Progenitor cell of endocrine pancreas (in vitro differentiated cells): ENCODE measurements around the gene TMEM140. TPM values are rescaled to one million over a fixed set of nuclear protein-coding genes. Genes with fewer than 3 reads are reported as not detected.
"Not testable (repeated sequence)": the region's sequence is repeated elsewhere in the genome, so short reads cannot be mapped to it uniquely, and the experiment has no call there.

Source experiments
- DNase-seq: peaks from one replicate; pipeline ENCODE4 v3.0.0; 2021; ENCODE audit warnings: low spot score; ENCODE audit not compliant: unreplicated experiment
- H3K27ac Mint-ChIP-seq: 2 replicates; pipeline ENCODE4 v1.8.0; 2021; ENCODE audit warnings: mild to moderate bottlenecking, moderate library complexity, mixed read lengths
- H3K27me3 Mint-ChIP-seq: 2 replicates; pipeline ENCODE4 v1.8.0; 2021; ENCODE audit warnings: mixed read lengths
- H3K36me3 Mint-ChIP-seq: 2 replicates; pipeline ENCODE4 v1.8.0; 2022; ENCODE audit warnings: mixed read lengths; ENCODE audit not compliant: insufficient read depth
- H3K4me1 Mint-ChIP-seq: 2 replicates; pipeline ENCODE4 v1.8.0; 2021; ENCODE audit warnings: low read depth, mixed read lengths
- H3K4me3 Mint-ChIP-seq: 2 replicates; pipeline ENCODE4 v1.8.0; 2021; ENCODE audit warnings: low read depth, mild to moderate bottlenecking, moderate library complexity, mixed read lengths
- H3K9me3 Mint-ChIP-seq: 2 replicates; pipeline ENCODE4 v1.8.0; 2021; ENCODE audit warnings: low read depth, mixed read lengths
- total RNA-seq: library from RNA; stranded (reverse); gene quantifications from 2 replicates; pipeline ENCODE4 v1.2.1, GENCODE V29; 2021
- TF ChIP-seq, protein P1 (sequence below): fragments of 200-600 bp; sonication (generic); IDR thresholded peaks from one replicate; pipeline ENCODE4 v1.5.0; 2021; ENCODE audit warnings: antibody characterized with exemption, mild to moderate bottlenecking; ENCODE audit not compliant: unreplicated experiment

The TMEM140 gene
- total RNA-seq, 1 donor from 2014 or later = 0.14 TPM

GRCh38 chr7:135109976-135110375 lies 37.9 kb upstream of the TMEM140 start:
- H3K4me1 Mint-ChIP-seq = peaks cover 6% of the 10 kb centered on the region
- H3K27me3 Mint-ChIP-seq = no peaks in the 10 kb centered on the region
- peaks cover 12% of the 10 kb centered on the region for H3K9me3 Mint-ChIP-seq
- no peak overlapping the region for H3K4me3 Mint-ChIP-seq
- no peaks in the 10 kb centered on the region for H3K36me3 Mint-ChIP-seq
- TF ChIP-seq, protein P1, sequence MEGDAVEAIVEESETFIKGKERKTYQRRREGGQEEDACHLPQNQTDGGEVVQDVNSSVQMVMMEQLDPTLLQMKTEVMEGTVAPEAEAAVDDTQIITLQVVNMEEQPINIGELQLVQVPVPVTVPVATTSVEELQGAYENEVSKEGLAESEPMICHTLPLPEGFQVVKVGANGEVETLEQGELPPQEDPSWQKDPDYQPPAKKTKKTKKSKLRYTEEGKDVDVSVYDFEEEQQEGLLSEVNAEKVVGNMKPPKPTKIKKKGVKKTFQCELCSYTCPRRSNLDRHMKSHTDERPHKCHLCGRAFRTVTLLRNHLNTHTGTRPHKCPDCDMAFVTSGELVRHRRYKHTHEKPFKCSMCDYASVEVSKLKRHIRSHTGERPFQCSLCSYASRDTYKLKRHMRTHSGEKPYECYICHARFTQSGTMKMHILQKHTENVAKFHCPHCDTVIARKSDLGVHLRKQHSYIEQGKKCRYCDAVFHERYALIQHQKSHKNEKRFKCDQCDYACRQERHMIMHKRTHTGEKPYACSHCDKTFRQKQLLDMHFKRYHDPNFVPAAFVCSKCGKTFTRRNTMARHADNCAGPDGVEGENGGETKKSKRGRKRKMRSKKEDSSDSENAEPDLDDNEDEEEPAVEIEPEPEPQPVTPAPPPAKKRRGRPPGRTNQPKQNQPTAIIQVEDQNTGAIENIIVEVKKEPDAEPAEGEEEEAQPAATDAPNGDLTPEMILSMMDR = no peak
- no peak for DNase-seq
- H3K27ac Mint-ChIP-seq = no peak overlapping the region

DNA sequence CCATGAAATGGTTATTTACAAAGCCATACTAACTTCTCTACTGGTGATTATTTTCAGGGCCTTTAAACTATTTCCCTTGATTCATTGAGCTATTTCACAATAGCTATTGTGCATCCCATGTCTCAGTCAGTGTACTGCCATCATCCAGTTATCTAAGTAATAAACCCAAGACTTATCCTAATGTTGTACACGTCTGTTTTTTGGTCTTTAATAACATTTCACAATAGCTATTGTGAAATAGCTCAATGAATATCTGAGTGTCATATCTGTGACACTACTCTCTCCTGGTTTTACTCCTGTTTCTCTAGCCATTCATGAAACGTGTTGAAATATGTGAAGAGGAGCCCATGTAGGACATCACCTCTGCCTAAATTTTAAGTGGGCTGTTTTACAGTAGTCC lies 36.5 kb upstream of the TMEM140 start:
- H3K9me3 Mint-ChIP-seq = peaks cover 3% of the 10 kb centered on the region
- no peaks in the 10 kb centered on the region for H3K36me3 Mint-ChIP-seq
- H3K4me3 Mint-ChIP-seq = no peak overlapping the region
- no peaks in the 10 kb centered on the region for H3K27me3 Mint-ChIP-seq
- peaks cover 9% of the 10 kb centered on the region for H3K4me1 Mint-ChIP-seq
- H3K27ac Mint-ChIP-seq = no peak overlapping the region
- DNase-seq = no peak
- TF ChIP-seq, protein P1 = no peak

GRCh38 chr7:135114622-135115021 lies 33.2 kb upstream of the TMEM140 start:
- no peak overlapping the region for H3K27ac Mint-ChIP-seq
- no peak overlapping the region for H3K4me3 Mint-ChIP-seq
- H3K4me1 Mint-ChIP-seq = peaks cover 9% of the 10 kb centered on the region
- H3K9me3 Mint-ChIP-seq = no peaks in the 10 kb centered on the region
- peaks cover 1% of the 10 kb centered on the region for H3K36me3 Mint-ChIP-seq
- TF ChIP-seq, protein P1 = no peak
- no peak for DNase-seq
- no peaks in the 10 kb centered on the region for H3K27me3 Mint-ChIP-seq

- Mint-ChIP-seq H3K36me3 (peaks cover 6% of the 10 kb centered on the region), H3K9me3 (peaks cover 10% of the 10 kb centered on the region), H3K4me1 (peaks cover 9% of the 10 kb centered on the region), H3K27ac (no peak overlapping the region), H3K27me3 (no peaks in the 10 kb centered on the region), H3K4me3 (no peak overlapping the region)
- TF ChIP-seq, protein P1 = no peak
- no peak for DNase-seq
These were observed 30.8 kb upstream of the TMEM140 start for GRCh38 chr7:135117096-135117495.

- Mint-ChIP-seq H3K36me3 (peaks cover 8% of the 10 kb centered on the region), H3K4me1 (no peaks in the 10 kb centered on the region), H3K4me3 (no peak overlapping the region), H3K27ac (no peak overlapping the region), H3K27me3 (no peaks in the 10 kb centered on the region), H3K9me3 (peaks cover 18% of the 10 kb centered on the region)
- TF ChIP-seq, protein P1 = no peak
- DNase-seq = no peak
These were observed 26.0 kb upstream of the TMEM140 start for GRCh38 chr7:135121868-135122267.

GRCh38 chr7:135124631-135125030 lies 23.2 kb upstream of the TMEM140 start:
- H3K4me1 Mint-ChIP-seq, H3K27ac Mint-ChIP-seq, H3K27me3 Mint-ChIP-seq, DNase-seq, H3K36me3 Mint-ChIP-seq, H3K4me3 Mint-ChIP-seq: not testable (repeated sequence)
- peaks cover 18% of the 10 kb centered on the region for H3K9me3 Mint-ChIP-seq
